Activated CD8-positive, alpha-beta memory T cell treated with anti-CD3 and anti-CD28 coated beads, Interleukin-2, amount 50 U/mL, for 4 hours (primary cell): ENCODE data around the gene CCDC27.
A peak's percentile ranks its signal among the peaks of the same experiment; 100 is the strongest.

Experiments
- DNase-seq: peaks from one replicate; pipeline ENCODE4 v3.0.0-alpha.2; 2020

The CCDC27 gene

GRCh38 chr1:3762151-3762872 is 10.1 kb downstream of the CCDC27 start:
- DNase-seq = no peak

- no peak for DNase-seq
Measured at GRCh38 chr1:3762873-3763228, 10.6 kb downstream of the CCDC27 start.

- no peak for DNase-seq
Measured at GRCh38 chr1:3763351-3764125, 11.3 kb downstream of the CCDC27 start.

- DNase-seq = no peak
Measured at GRCh38 chr1:3767328-3767925, 15.2 kb downstream of the CCDC27 start.

- no peak for DNase-seq
Measured at GRCh38 chr1:3768811-3769390, 16.7 kb downstream of the CCDC27 start.

- no peak for DNase-seq
Measured at GRCh38 chr1:3770047-3770765, 18.0 kb downstream of the CCDC27 start.

GRCh38 chr1:3771108-3772026 is 19.1 kb downstream of the CCDC27 start:
- DNase-seq = no peak

GRCh38 chr1:3772027-3772714 is 19.9 kb downstream of the CCDC27 start:
- DNase-seq = peak; percentile 84

GRCh38 chr1:3772715-3773571 is 20.7 kb downstream of the CCDC27 start, which contains the start of gene SMIM1:
TSS of gene SMIM1 (plus strand) at chr1:3772749. CDS start at chr1:3775374, 2,625 bp downstream.
- DNase-seq = no peak

GRCh38 chr1:3773572-3774275 is 21.5 kb downstream of the CCDC27 start:
- DNase-seq = no peak

GRCh38 chr1:3774276-3774945 is 22.2 kb downstream of the CCDC27 start:
- DNase-seq = no peak

GRCh38 chr1:3774946-3775489 is 22.8 kb downstream of the CCDC27 start:
- no peak for DNase-seq

GRCh38 chr1:3775490-3776230 is 23.4 kb downstream of the CCDC27 start:
- DNase-seq = no peak

- DNase-seq = no peak
Measured at GRCh38 chr1:3776231-3776961, 24.1 kb downstream of the CCDC27 start.

GRCh38 chr1:3777078-3777547 is 24.9 kb downstream of the CCDC27 start:
- no peak for DNase-seq

- no peak for DNase-seq
Measured at GRCh38 chr1:3777647-3778589, 25.7 kb downstream of the CCDC27 start.
